Activated CD4-positive, alpha-beta memory T cell treated with anti-CD3 and anti-CD28 coated beads for 36 hours (primary cell): ENCODE measurements around the gene SHISA7. TPM values are rescaled to one million over a fixed set of nuclear protein-coding genes. Genes with fewer than 3 reads are reported as not detected.
"Not testable (repeated sequence)": the region's sequence is repeated elsewhere in the genome, so short reads cannot be mapped to it uniquely, and the experiment has no call there.

ENCODE experiments used
- CTCF ChIA-PET: fragments of 350-600 bp; sonication (Branson Sonifier 250); formaldehyde crosslinking; loops from one replicate; lab custom pipeline; 2021; ENCODE audit warnings: antibody characterized with exemption, inconsistent platforms; lab: Charles Lee
- POLR2A ChIA-PET: fragments of 350-600 bp; sonication (Branson Sonifier 250); formaldehyde crosslinking; loops from one replicate; lab custom pipeline; 2021; ENCODE audit warnings: antibody characterized with exemption; lab: Charles Lee
- DNase-seq: peaks from one replicate; pipeline ENCODE4 v3.0.0-alpha.2; 2020
- H3K27ac Mint-ChIP-seq: one replicate; pipeline ENCODE4 v1.8.0; 2021; ENCODE audit warnings: mixed read lengths
- H3K27me3 Mint-ChIP-seq: one replicate; pipeline ENCODE4 v1.8.0; 2021; ENCODE audit warnings: mixed read lengths
- H3K36me3 Mint-ChIP-seq: one replicate; pipeline ENCODE4 v1.8.0; 2021; ENCODE audit warnings: mixed read lengths
- H3K4me1 Mint-ChIP-seq: one replicate; pipeline ENCODE4 v1.8.0; 2021; ENCODE audit warnings: low read depth, mixed read lengths
- H3K4me3 Mint-ChIP-seq: one replicate; pipeline ENCODE4 v1.8.0; 2021; ENCODE audit warnings: mild to moderate bottlenecking, mixed read lengths
- H3K9me3 Mint-ChIP-seq: one replicate; pipeline ENCODE4 v1.8.0; 2021; ENCODE audit warnings: mixed read lengths
- intact Hi-C: fragments of 100-400 bp; cut with micrococcal nuclease; formaldehyde crosslinking; loops from one replicate; pipeline ENCODE4 v1.15.1; 2023
- total RNA-seq, 2 experiments: library from RNA; stranded (reverse); gene quantifications; one replicate each; pipeline ENCODE4 v1.2.3, GENCODE V29; 2021

The SHISA7 gene
- total RNA-seq, 2 experiments from 2014 or later = not detected

- H3K27me3 Mint-ChIP-seq = peaks cover 22% of the 10 kb centered on the region
- peak overlapping the region; percentile 31 for H3K4me3 Mint-ChIP-seq
- no peaks in the 10 kb centered on the region for H3K9me3 Mint-ChIP-seq
- peaks cover 4% of the 10 kb centered on the region for H3K36me3 Mint-ChIP-seq
- H3K4me1 Mint-ChIP-seq = peaks cover 7% of the 10 kb centered on the region
- ChIA-PET CTCF (no interaction called here), POLR2A (interaction anchor here (0.7 kb wide), 1 partner anchor 196 kb away, joined by 3 read pairs; no protein-coding TSS in a partner anchor)
- no peak for DNase-seq
- intact Hi-C loops = no loop called here
- H3K27ac Mint-ChIP-seq = no peak overlapping the region
Observed at GRCh38 chr19:55451163-55451964, 8.3 kb upstream of the SHISA7 start.

- CTCF ChIA-PET = interaction anchor here (1.2 kb wide), 1 partner anchor 18 kb away, joined by 3 read pairs; no protein-coding TSS in a partner anchor
- Mint-ChIP-seq H3K27me3 (peaks cover 35% of the 10 kb centered on the region), H3K27ac (no peak overlapping the region), H3K4me3 (no peak overlapping the region), H3K36me3 (no peaks in the 10 kb centered on the region), H3K9me3 (no peaks in the 10 kb centered on the region), H3K4me1 (peaks cover 7% of the 10 kb centered on the region)
- intact Hi-C loops = no loop called here
- no peak for DNase-seq
- POLR2A ChIA-PET = no interaction called here
Observed at GRCh38 chr19:55449469-55449868, 6.4 kb upstream of the SHISA7 start.

DNA sequence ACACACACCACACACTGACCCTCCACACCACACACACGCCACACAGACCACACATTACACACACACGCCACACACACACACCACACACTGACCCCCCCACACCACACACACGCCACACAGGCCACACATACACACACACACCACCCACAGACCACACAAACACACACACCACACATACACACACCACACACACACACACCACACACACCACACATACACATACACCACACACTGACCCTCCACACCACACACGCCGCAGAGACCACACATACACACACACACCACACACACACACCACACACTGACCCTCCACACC lies 5.0 kb upstream of the SHISA7 start:
- H3K4me1 Mint-ChIP-seq, H3K27ac Mint-ChIP-seq, DNase-seq, intact Hi-C loops, H3K4me3 Mint-ChIP-seq, H3K9me3 Mint-ChIP-seq, H3K36me3 Mint-ChIP-seq, CTCF ChIA-PET, POLR2A ChIA-PET: not testable (repeated sequence)
- peaks cover 41% of the 10 kb centered on the region for H3K27me3 Mint-ChIP-seq

- CTCF ChIA-PET = no interaction called here
- no peak overlapping the region for H3K27ac Mint-ChIP-seq
- DNase-seq = no peak
- POLR2A ChIA-PET = interaction anchor here (0.6 kb wide), 1 partner anchor 1280 kb away, joined by 3 read pairs; no protein-coding TSS in a partner anchor
- no peaks in the 10 kb centered on the region for H3K36me3 Mint-ChIP-seq
- peaks cover 7% of the 10 kb centered on the region for H3K4me1 Mint-ChIP-seq
- no peaks in the 10 kb centered on the region for H3K9me3 Mint-ChIP-seq
- peaks cover 42% of the 10 kb centered on the region for H3K27me3 Mint-ChIP-seq
- intact Hi-C loops = no loop called here
- H3K4me3 Mint-ChIP-seq = no peak overlapping the region
Observed at GRCh38 chr19:55447421-55448174, 4.5 kb upstream of the SHISA7 start.

GRCh38 chr19:55446060-55446459 lies 3.0 kb upstream of the SHISA7 start:
- DNase-seq = no peak
- no peaks in the 10 kb centered on the region for H3K9me3 Mint-ChIP-seq
- no peak overlapping the region for H3K4me3 Mint-ChIP-seq
- H3K36me3 Mint-ChIP-seq = no peaks in the 10 kb centered on the region
- ChIA-PET POLR2A (interaction anchor here (0.9 kb wide), 1 partner anchor 288 kb away, joined by 3 read pairs; the partner anchor contains the start of gene TNNI3), CTCF (interaction anchor here (0.9 kb wide), 1 partner anchor 28 kb away, joined by 4 read pairs; no protein-coding TSS in a partner anchor)
- intact Hi-C loops = no loop called here
- H3K27ac Mint-ChIP-seq = no peak overlapping the region
- peaks cover 10% of the 10 kb centered on the region for H3K4me1 Mint-ChIP-seq
- peaks cover 46% of the 10 kb centered on the region for H3K27me3 Mint-ChIP-seq

DNA sequence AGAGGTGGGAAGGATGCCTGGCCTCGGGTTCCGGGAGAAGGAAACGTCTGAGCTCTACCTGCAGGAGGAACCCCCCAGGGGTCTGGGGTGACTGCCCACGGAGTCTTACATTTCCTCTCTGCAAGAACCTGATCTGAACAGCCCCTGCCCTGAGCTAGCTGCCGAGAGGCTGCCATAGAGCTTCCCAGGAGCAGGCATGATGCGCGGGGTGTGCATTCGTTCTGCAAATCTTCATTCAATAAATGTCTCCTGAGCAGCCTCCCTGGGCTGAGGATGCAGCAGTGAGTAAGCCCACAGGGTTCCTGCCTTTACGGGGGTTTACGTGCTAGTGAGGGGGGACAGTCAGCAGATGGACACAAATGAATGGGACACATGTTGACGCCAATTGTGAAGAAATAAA lies 1.5 kb upstream of the SHISA7 start:
- no peak overlapping the region for H3K4me3 Mint-ChIP-seq
- DNase-seq = no peak
- peaks cover 14% of the 10 kb centered on the region for H3K4me1 Mint-ChIP-seq
- no peaks in the 10 kb centered on the region for H3K9me3 Mint-ChIP-seq
- CTCF ChIA-PET = interaction anchor here (1.0 kb wide), 1 partner anchor 9 kb away, joined by 3 read pairs; no protein-coding TSS in a partner anchor
- no peak overlapping the region for H3K27ac Mint-ChIP-seq
- no peaks in the 10 kb centered on the region for H3K36me3 Mint-ChIP-seq
- POLR2A ChIA-PET = no interaction called here
- peaks cover 50% of the 10 kb centered on the region for H3K27me3 Mint-ChIP-seq
- intact Hi-C loops = no loop called here

DNA sequence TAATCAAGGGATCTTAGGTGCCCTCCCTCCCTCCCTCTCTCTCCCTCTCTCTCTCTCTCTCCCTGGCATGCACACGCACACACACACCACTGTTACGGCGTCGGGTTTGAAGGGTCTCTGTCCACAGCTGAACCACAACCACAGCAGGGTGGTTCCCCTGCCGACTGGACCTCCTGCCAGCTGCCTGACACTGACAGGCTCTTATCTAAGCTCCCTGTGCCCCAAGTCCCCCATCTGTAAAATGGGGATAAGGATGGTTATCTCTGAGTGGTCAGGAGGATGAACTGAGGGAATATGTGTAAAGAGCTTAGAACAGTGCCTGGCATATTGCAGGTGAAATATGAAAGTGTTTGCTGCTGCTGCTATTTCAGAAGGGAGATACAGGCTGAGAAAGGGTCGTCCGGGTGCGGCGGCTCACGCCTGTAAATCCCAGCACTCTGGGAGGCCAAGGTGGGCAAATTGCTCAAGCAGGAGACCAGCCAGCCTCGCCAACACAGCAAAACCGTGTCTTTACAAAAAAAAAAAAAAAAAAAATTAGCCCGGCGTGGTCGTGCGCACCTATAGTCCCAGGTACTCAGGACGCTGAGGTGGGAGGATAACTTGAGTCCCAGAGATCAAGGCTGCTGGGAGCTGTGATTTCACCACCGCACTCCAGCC lies 852 bp upstream of the SHISA7 start:
- Mint-ChIP-seq H3K36me3 (no peaks in the 10 kb centered on the region), H3K9me3 (no peaks in the 10 kb centered on the region), H3K4me3 (no peak overlapping the region), H3K27me3 (peaks cover 56% of the 10 kb centered on the region), H3K4me1 (peaks cover 14% of the 10 kb centered on the region), H3K27ac (no peak overlapping the region)
- intact Hi-C loops = no loop called here
- CTCF ChIA-PET = no interaction called here
- DNase-seq = no peak
- POLR2A ChIA-PET = no interaction called here

DNA sequence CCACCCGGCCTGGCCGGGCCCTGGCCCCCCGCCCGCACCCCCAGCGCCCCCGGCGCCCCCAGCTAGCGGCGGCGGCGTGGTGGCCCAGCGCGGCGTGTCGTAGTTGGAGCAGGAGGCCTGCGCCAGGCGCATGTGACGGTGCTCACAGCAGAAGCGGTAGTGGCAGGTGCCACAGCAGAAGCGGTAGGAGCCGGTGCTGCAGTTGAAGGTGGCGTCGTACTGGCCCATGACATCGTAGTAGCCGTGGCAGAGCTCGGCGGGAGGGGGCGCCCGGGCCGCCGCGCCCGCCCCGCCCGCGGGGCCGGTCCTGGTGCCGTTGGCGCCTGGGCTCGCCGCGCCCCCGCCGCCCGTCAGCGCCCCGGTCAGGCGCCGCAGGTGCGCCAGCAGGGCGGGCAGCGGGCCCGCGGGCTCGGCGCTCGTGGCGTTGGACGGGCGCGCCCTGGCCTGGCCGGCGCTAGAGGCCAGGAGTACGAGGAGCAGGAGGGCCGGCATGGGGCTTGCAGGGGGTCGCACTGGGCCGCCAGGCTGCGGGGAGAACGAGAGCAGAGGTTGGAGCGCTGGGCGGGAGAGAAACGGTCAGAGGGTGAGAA lies 633 bp downstream of the SHISA7 start:
- DNase-seq = no peak

GRCh38 chr19:55441692-55442321 lies 1.3 kb downstream of the SHISA7 start:
- POLR2A ChIA-PET = no interaction called here
- Mint-ChIP-seq H3K27ac (no peak overlapping the region), H3K27me3 (peaks cover 74% of the 10 kb centered on the region), H3K36me3 (no peaks in the 10 kb centered on the region), H3K9me3 (no peaks in the 10 kb centered on the region), H3K4me3 (no peak overlapping the region), H3K4me1 (peaks cover 14% of the 10 kb centered on the region)
- DNase-seq = no peak
- intact Hi-C loops = no loop called here
- CTCF ChIA-PET = no interaction called here

More for the DNA sequence above, 633 bp downstream of the SHISA7 start:
- CTCF ChIA-PET = no interaction called here
- Mint-ChIP-seq H3K27ac (no peak overlapping the region), H3K4me3 (no peak overlapping the region), H3K36me3 (no peaks in the 10 kb centered on the region), H3K4me1 (peaks cover 14% of the 10 kb centered on the region), H3K27me3 (peaks cover 67% of the 10 kb centered on the region), H3K9me3 (no peaks in the 10 kb centered on the region)
- POLR2A ChIA-PET = no interaction called here
- intact Hi-C loops = no loop called here

DNA sequence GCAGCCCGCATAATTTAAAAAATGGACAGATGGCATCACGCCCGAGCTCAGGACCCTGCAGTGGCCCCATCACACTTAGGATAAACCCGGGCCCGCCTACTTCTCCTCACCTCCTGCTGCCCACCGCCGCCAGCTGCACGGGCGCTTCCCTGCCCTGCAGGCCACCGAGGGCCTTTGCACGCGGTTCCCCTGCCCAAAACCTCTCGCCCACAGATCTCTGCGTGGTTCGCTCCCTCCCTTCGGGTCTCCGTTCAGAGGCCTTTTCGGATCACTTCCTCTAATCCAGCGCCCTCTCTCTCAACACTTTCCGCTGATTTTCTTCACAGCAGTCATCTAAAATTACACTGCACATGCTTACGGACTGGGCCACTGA lies 1.8 kb downstream of the SHISA7 start:
- no peak for DNase-seq
- no peak overlapping the region for H3K27ac Mint-ChIP-seq
- H3K4me1 Mint-ChIP-seq = peaks cover 14% of the 10 kb centered on the region
- no peak overlapping the region for H3K4me3 Mint-ChIP-seq
- peaks cover 77% of the 10 kb centered on the region for H3K27me3 Mint-ChIP-seq
- no peaks in the 10 kb centered on the region for H3K36me3 Mint-ChIP-seq
- intact Hi-C loops = no loop called here
- POLR2A ChIA-PET = no interaction called here
- CTCF ChIA-PET = no interaction called here
- no peaks in the 10 kb centered on the region for H3K9me3 Mint-ChIP-seq

DNA sequence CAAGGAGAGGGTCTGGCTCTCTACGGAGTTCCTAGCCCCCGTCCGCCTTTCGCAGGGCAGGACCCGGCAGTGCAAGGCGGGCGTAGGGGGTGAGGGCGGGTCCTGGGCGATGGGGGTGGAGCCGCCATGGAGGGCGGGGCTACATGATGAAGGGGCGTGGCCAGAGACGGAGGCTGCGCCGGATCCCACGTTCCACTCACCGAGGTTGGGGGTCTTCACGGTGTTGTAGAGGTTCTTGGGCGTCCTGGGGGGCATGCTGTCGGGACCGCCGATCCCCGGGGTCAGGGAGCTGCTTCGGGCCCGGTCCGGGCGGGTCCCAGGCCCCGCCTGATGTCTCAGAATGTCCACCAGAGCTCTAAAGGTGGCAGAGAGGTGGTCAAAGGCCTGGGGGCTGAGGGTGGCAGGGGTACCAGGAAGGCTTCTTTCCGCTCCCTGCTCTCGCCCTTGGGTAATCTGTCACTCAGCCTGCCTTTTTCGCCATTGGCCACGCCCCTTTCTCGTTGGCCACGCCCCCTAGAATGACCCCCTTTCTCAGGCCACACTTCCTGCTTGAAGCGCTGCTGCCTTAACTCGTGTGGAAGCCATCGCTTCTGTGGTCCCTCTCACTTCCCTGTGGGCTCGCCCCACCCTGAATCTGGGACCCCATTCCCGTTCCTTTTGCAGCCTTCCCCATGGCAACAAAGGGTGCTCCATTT lies 2.5 kb downstream of the SHISA7 start:
- H3K4me3 Mint-ChIP-seq = no peak overlapping the region

More for the DNA sequence above, 2.5 kb downstream of the SHISA7 start:
- ChIA-PET CTCF (no interaction called here), POLR2A (no interaction called here)
- peak; percentile 31 for DNase-seq
- Mint-ChIP-seq H3K9me3 (no peaks in the 10 kb centered on the region), H3K27ac (no peak overlapping the region), H3K4me1 (peaks cover 14% of the 10 kb centered on the region), H3K36me3 (no peaks in the 10 kb centered on the region), H3K27me3 (peaks cover 73% of the 10 kb centered on the region)
- intact Hi-C loops = no loop called here
